ENCODE data around the gene SMIM35.
"Not testable (repeated sequence)": the region's sequence is repeated elsewhere in the genome, so short reads cannot be mapped to it uniquely, and the experiment has no call there.

The SMIM35 gene

GRCh38 chr11:117980280-117980679, 106.5 kb downstream of the SMIM35 start:
- in situ Hi-C loops (cut with HindIII; ENCODE audit: low sequenced_read_pairs) = no loop called here
- no peak for DNase-seq (ENCODE audit: low read depth, low spot score)
- no peak overlapping the region for H3K4me3 ChIP-seq (ENCODE audit: low read depth, low read length)
- TF ChIP-seq CTCF (IDR thresholded peaks at IDR 0.05; ENCODE audit: low read depth, low read length) = no peak

GRCh38 chr11:117979481-117980211, 107.1 kb downstream of the SMIM35 start:
- no peak overlapping the region for H3K4me3 ChIP-seq (ENCODE audit: low read depth, low read length)
- in situ Hi-C loops (cut with HindIII; ENCODE audit: low sequenced_read_pairs) = no loop called here
- no peak for DNase-seq (ENCODE audit: low read depth, low spot score)
- no peak for TF ChIP-seq CTCF (IDR thresholded peaks at IDR 0.05; ENCODE audit: low read depth, low read length)

- DNase-seq (ENCODE audit: low read depth, low spot score) = no peak
- in situ Hi-C loops (cut with HindIII; ENCODE audit: low sequenced_read_pairs) = no loop called here
- no peak overlapping the region for H3K4me3 ChIP-seq (ENCODE audit: low read depth, low read length)
- no peak for TF ChIP-seq CTCF (IDR thresholded peaks at IDR 0.05; ENCODE audit: low read depth, low read length)
These were observed 107.8 kb downstream of the SMIM35 start for GRCh38 chr11:117978991-117979390.

GRCh38 chr11:117978291-117978910, 108.4 kb downstream of the SMIM35 start:
- DNase-seq (ENCODE audit: low read depth, low spot score); in situ Hi-C loops (cut with HindIII; ENCODE audit: low sequenced_read_pairs); H3K4me3 ChIP-seq (ENCODE audit: low read depth, low read length): not testable (repeated sequence)

- DNase-seq (ENCODE audit: low read depth, low spot score); H3K4me3 ChIP-seq (ENCODE audit: low read depth, low read length); in situ Hi-C loops (cut with HindIII; ENCODE audit: low sequenced_read_pairs): not testable (repeated sequence)
These were observed 109.0 kb downstream of the SMIM35 start for GRCh38 chr11:117977612-117978264.

- in situ Hi-C loops (cut with HindIII; ENCODE audit: low sequenced_read_pairs) = no loop called here
- no peak for TF ChIP-seq CTCF (IDR thresholded peaks at IDR 0.05; ENCODE audit: low read depth, low read length)
- no peak overlapping the region for H3K4me3 ChIP-seq (ENCODE audit: low read depth, low read length)
- no peak for DNase-seq (ENCODE audit: low read depth, low spot score)
These were observed 109.7 kb downstream of the SMIM35 start for GRCh38 chr11:117977029-117977428.

- TF ChIP-seq CTCF (IDR thresholded peaks at IDR 0.05; ENCODE audit: low read depth, low read length) = no peak
- no peak for DNase-seq (ENCODE audit: low read depth, low spot score)
- in situ Hi-C loops (cut with HindIII; ENCODE audit: low sequenced_read_pairs) = no loop called here
- no peak overlapping the region for H3K4me3 ChIP-seq (ENCODE audit: low read depth, low read length)
These were observed 110.3 kb downstream of the SMIM35 start for GRCh38 chr11:117976445-117976844.
